Endothelial cell of umbilical vein (primary cell): ENCODE results near the gene SELENOV. TPM values are rescaled to one million over a fixed set of nuclear protein-coding genes. Genes with fewer than 3 reads are reported as not detected.

Experiments used
- BruUV-seq: library from RNA; stranded (reverse); fragments of 400-500 nt; replicated peaks from 2 replicates; lab custom pipeline; 2021; lab: Mats Ljungman, UMichigan
- CTCF ChIA-PET: fragments of 300-600, 350-600 bp; sonication (Branson Sonifier 250); formaldehyde crosslinking; loops from one replicate; lab custom pipeline; 2021; ENCODE audit warnings: antibody characterized with exemption, inconsistent platforms; lab: Charles Lee
- POLR2A ChIA-PET: fragments of 300-600, 350-600 bp; sonication (Branson Sonifier 250); formaldehyde crosslinking; loops from one replicate; lab custom pipeline; 2021; ENCODE audit warnings: antibody characterized with exemption, inconsistent platforms; lab: Charles Lee
- DNase-seq: peaks from one replicate; pipeline ENCODE4 v3.0.0-alpha.2; 2011; ENCODE audit warnings: low read depth, low spot score
- FAIRE-seq: peaks from 2 replicates; lab custom pipeline; 2011; peaks lifted over from hg19 to GRCh38; lab: Jason Lieb, UNC
- H2AFZ ChIP-seq: 2 replicates; pipeline ENCODE4 v1.6.0; 2012; ENCODE audit warnings: low read depth, low read length, control low read depth, inconsistent platforms
- H3K27ac ChIP-seq: 2 replicates; pipeline ENCODE4 v1.5.1; 2011; ENCODE audit warnings: low read depth, mild to moderate bottlenecking, control low read depth, low read length, moderate library complexity; ENCODE audit not compliant: insufficient read depth
- H3K27me3 ChIP-seq, 2 experiments: 2 replicates each; pipeline versions ENCODE4 v1.6.0 to v1.6.1; 2011; ENCODE audit warnings: low read length in 2 of 2, mixed read lengths in 1 of 2; ENCODE audit not compliant: control insufficient read depth in 2 of 2, insufficient read depth in 2 of 2
- H3K36me3 ChIP-seq, 2 experiments: 2 replicates in 1 of 2; 3 replicates in 1 of 2; pipeline ENCODE4 v1.5.1; 2011; ENCODE audit warnings: low read length in 2 of 2, mild to moderate bottlenecking in 1 of 2, moderate library complexity in 1 of 2; ENCODE audit not compliant: control insufficient read depth in 2 of 2, insufficient read depth in 2 of 2; ENCODE audit errors: extremely low read depth in 1 of 2
- H3K4me1 ChIP-seq: 3 replicates; pipeline ENCODE4 v1.5.1; 2011; ENCODE audit warnings: mild to moderate bottlenecking, low read length; ENCODE audit not compliant: control insufficient read depth, insufficient read depth; ENCODE audit errors: extremely low read depth
- H3K4me2 ChIP-seq: 2 replicates; pipeline ENCODE4 v1.6.1; 2011; ENCODE audit warnings: low read length, control low read depth, mixed read lengths; ENCODE audit not compliant: insufficient read depth
- H3K4me3 ChIP-seq, 3 experiments: fragments of 200-600 bp in 1 of 3; sonication (generic), shearing (Covaris generic) in 1 of 3; replicated peaks in 1 of 3; 2 replicates each; pipeline ENCODE4 v1.5.1; 2011 to 2016; ENCODE audit warnings: control low read depth in 3 of 3, low read length in 3 of 3, mild to moderate bottlenecking in 2 of 3, inconsistent platforms in 1 of 3, low read depth in 1 of 3, moderate library complexity in 1 of 3; ENCODE audit not compliant: insufficient read depth in 1 of 3
- H3K79me2 ChIP-seq: 2 replicates; pipeline ENCODE4 v1.6.0; 2012; ENCODE audit warnings: low read length, inconsistent platforms; ENCODE audit not compliant: control insufficient read depth, insufficient read depth
- H3K9ac ChIP-seq: replicated peaks from 2 replicates; pipeline ENCODE3; 2011; ENCODE audit warnings: low read length, control low read depth; ENCODE audit not compliant: insufficient read depth; ENCODE audit errors: extremely low read depth
- H3K9me1 ChIP-seq: replicated peaks from 3 replicates; pipeline ENCODE4 v1.6.0; 2011; ENCODE audit warnings: mild to moderate bottlenecking, low read length; ENCODE audit not compliant: control insufficient read depth, insufficient read depth; ENCODE audit errors: extremely low read depth
- H3K9me3 ChIP-seq: replicated peaks from 2 replicates; pipeline ENCODE4 v1.5.1; 2012; ENCODE audit warnings: low read length, inconsistent platforms; ENCODE audit not compliant: control insufficient read depth, insufficient read depth
- H4K20me1 ChIP-seq: replicated peaks from 2 replicates; pipeline ENCODE3; 2011; ENCODE audit warnings: mild to moderate bottlenecking, low read length; ENCODE audit not compliant: control insufficient read depth, insufficient read depth; ENCODE audit errors: extremely low read depth
- FOS ChIP-seq: IDR thresholded peaks from 2 replicates; pipeline ENCODE4 v1.6.1; 2011; ENCODE audit warnings: mild to moderate bottlenecking, low read length, moderate library complexity, borderline replicate concordance; ENCODE audit not compliant: insufficient read depth
- GATA2 ChIP-seq: IDR thresholded peaks from 2 replicates; pipeline ENCODE4 v1.7.0; 2011; ENCODE audit warnings: low read depth, mild to moderate bottlenecking, moderate library complexity, mixed read lengths, low read length; ENCODE audit not compliant: insufficient read length, insufficient read depth
- JUN ChIP-seq: IDR thresholded peaks from 2 replicates; pipeline ENCODE4 v1.6.1; 2011; ENCODE audit warnings: borderline replicate concordance, low read depth; ENCODE audit not compliant: insufficient read length, insufficient read depth
- MYC ChIP-seq: IDR thresholded peaks from one replicate; pipeline ENCODE4 v1.6.1; 2011; ENCODE audit warnings: mild to moderate bottlenecking, low read depth, low read length
- POLR2A ChIP-seq: IDR thresholded peaks from 2 replicates; pipeline ENCODE4 v1.6.1; 2012; ENCODE audit warnings: low read depth, mild to moderate bottlenecking, control low read depth, low read length
- POLR2AphosphoS5 ChIP-seq: IDR thresholded peaks from 2 replicates; pipeline ENCODE4 v1.6.1; 2012; ENCODE audit warnings: low read depth, mild to moderate bottlenecking, control low read depth, low read length, moderate library complexity; ENCODE audit not compliant: insufficient read depth
- dilution Hi-C: fragments of 300-500 bp; cut with MboI; formaldehyde crosslinking; loops from one replicate; pipeline ENCODE4 v1.15.0; 2019; ENCODE audit warnings: low sequenced_read_pairs; ENCODE audit not compliant: extremely low pct_ligation_motif_present
- intact Hi-C: fragments of 100-400 bp; cut with micrococcal nuclease; formaldehyde crosslinking; loops from one replicate; pipeline ENCODE4 v1.10.0; 2022
- polyA plus RNA-seq, 4 experiments: library from polyadenylated mRNA; depleted of rRNA in 3 of 4; stranded (reverse) in 3 of 4; unstranded in 1 of 4; fragments of >200 nt; gene quantifications; 2 replicates each; pipeline versions ENCODE4 v1.2.1 to v1.2.3, GENCODE V29; 2011 to 2012; ENCODE audit warnings: missing spikeins in 1 of 4
- total RNA-seq: library from RNA; stranded (reverse); gene quantifications from 2 replicates; pipeline ENCODE4 v1.2.3, GENCODE V29; 2021
- TF ChIP-seq, protein P1 (sequence below): IDR thresholded peaks from 2 replicates; pipeline ENCODE4 v1.6.1; 2011; ENCODE audit not compliant: insufficient read depth, insufficient read length
- TF ChIP-seq, protein P2 (sequence below), 2 donors: IDR thresholded peaks; 1 replicate in 1 of 2; 2 replicates in 1 of 2; pipeline ENCODE4 v1.5.1; 2011; ENCODE audit warnings: low read length in 2 of 2, mild to moderate bottlenecking in 2 of 2, moderate library complexity in 2 of 2, control low read depth in 1 of 2, inconsistent platforms in 1 of 2, low read depth in 1 of 2; ENCODE audit not compliant: insufficient read depth in 1 of 2; ENCODE audit errors: extremely low read depth in 1 of 2

SELENOV gene
- total and polyA plus RNA-seq, 2 donors (not counting 3 experiments of a cell fraction or from before 2014, with no cell fraction given), result not detected

- BruUV-seq, result TSS peak; percentile 37
- intact Hi-C loops, result loop anchor here (1.0 to 2.0 kb wide), 3 partner anchors 18 to 44 kb away; partner anchors contain the start of genes DLL3 and SUPT5H
Observed at GRCh38 chr19:39480337-39481228, 34.4 kb upstream of the SELENOV start, which contains the start of gene TIMM50. TSS of gene TIMM50 (plus strand) at chr19:39480838. CDS start at chr19:39480854, 16 bp downstream.

More at GRCh38 chr19:39480337-39481228, 34.4 kb upstream of the SELENOV start, which contains the start of gene TIMM50:
- H2AFZ ChIP-seq, result peak within 1 kb of the TSS; percentile 97
- peak within 1 kb of the TSS; percentile 79 for H3K4me2 ChIP-seq
- CTCF ChIA-PET, result interaction anchor here (1.0 to 1.2 kb wide), 2 partner anchors 52 to 54 kb away, joined by 4 to 5 read pairs; partner anchors contain the start of gene EID2B
- DNase-seq (peak; percentile 95), FAIRE-seq (peak; percentile 96)
- peak within 1 kb of the TSS; percentile 71 for H3K27ac ChIP-seq
- H3K4me1 ChIP-seq, result peaks cover 16% of the 10 kb centered on the region
- H3K9me1 ChIP-seq, result no peaks in the 10 kb centered on the region
- H3K4me3 ChIP-seq, result peak within 1 kb of the TSS; percentile 77 to 100 (median 88)
- POLR2A ChIA-PET, result interaction anchor here (0.8 to 1.0 kb wide), 2 partner anchors 38 to 45 kb away, joined by 3 read pairs; partner anchors contain the start of gene RPS16
- TF ChIP-seq, protein P1, sequence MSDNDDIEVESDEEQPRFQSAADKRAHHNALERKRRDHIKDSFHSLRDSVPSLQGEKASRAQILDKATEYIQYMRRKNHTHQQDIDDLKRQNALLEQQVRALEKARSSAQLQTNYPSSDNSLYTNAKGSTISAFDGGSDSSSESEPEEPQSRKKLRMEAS, result no peak
- TF ChIP-seq, protein P2, sequence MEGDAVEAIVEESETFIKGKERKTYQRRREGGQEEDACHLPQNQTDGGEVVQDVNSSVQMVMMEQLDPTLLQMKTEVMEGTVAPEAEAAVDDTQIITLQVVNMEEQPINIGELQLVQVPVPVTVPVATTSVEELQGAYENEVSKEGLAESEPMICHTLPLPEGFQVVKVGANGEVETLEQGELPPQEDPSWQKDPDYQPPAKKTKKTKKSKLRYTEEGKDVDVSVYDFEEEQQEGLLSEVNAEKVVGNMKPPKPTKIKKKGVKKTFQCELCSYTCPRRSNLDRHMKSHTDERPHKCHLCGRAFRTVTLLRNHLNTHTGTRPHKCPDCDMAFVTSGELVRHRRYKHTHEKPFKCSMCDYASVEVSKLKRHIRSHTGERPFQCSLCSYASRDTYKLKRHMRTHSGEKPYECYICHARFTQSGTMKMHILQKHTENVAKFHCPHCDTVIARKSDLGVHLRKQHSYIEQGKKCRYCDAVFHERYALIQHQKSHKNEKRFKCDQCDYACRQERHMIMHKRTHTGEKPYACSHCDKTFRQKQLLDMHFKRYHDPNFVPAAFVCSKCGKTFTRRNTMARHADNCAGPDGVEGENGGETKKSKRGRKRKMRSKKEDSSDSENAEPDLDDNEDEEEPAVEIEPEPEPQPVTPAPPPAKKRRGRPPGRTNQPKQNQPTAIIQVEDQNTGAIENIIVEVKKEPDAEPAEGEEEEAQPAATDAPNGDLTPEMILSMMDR (IDR thresholded peaks at IDR 0.05; ENCODE audit: extremely low read depth in 1 of 2, insufficient read depth in 1 of 2, low read depth in 1 of 2, low read length in 2 of 2), result no peak
- TF ChIP-seq POLR2AphosphoS5, result peak; percentile 88
- TF ChIP-seq GATA2, result no peak
- TF ChIP-seq JUN, result no peak
- TF ChIP-seq FOS, result no peak
- TF ChIP-seq MYC, result no peak
- peak; percentile 70 for TF ChIP-seq POLR2A
- peaks cover 9 to 15% of the 10 kb centered on the region in 2 experiments for H3K36me3 ChIP-seq
- H3K9ac ChIP-seq, result peak within 1 kb of the TSS; percentile 98
- H3K27me3 ChIP-seq, result no peaks in the 10 kb centered on the region
- H3K79me2 ChIP-seq, result peaks cover 19% of the 10 kb centered on the region
- dilution Hi-C loops, result no loop called here
- no peaks in the 10 kb centered on the region for H3K9me3 ChIP-seq
- no peaks in the 10 kb centered on the region for H4K20me1 ChIP-seq
